DMS153 treated with DMSO at 0.1 percent for 48 hours (cell line): Measurements from ENCODE around the gene PITX3.
"Not testable (repeated sequence)": the region's sequence is repeated elsewhere in the genome, so short reads cannot be mapped to it uniquely, and the experiment has no call there.

Experiments used
- DNase-seq: peaks from one replicate; lab custom pipeline; 2025; ENCODE audit not compliant: unreplicated experiment; lab: John Stamatoyannopoulos, UW

The PITX3 gene

GRCh38 chr10:102261196-102261595 lies 19.9 kb upstream of the PITX3 start:
- DNase-seq = no peak

- DNase-seq = no peak
These were observed 14.1 kb upstream of the PITX3 start for GRCh38 chr10:102255404-102255803.

- DNase-seq = no peak
These were observed 13.1 kb upstream of the PITX3 start for GRCh38 chr10:102254426-102254825.

GRCh38 chr10:102252508-102252907 lies 11.2 kb upstream of the PITX3 start:
- DNase-seq = not testable (repeated sequence)

GRCh38 chr10:102247734-102248133 lies 6.4 kb upstream of the PITX3 start:
- no peak for DNase-seq

- DNase-seq = no peak
These were observed 4.9 kb upstream of the PITX3 start for GRCh38 chr10:102246261-102246660.

GRCh38 chr10:102245932-102246251 lies 4.6 kb upstream of the PITX3 start:
- no peak for DNase-seq

- peak; percentile 99 for DNase-seq
These were observed 4.0 kb upstream of the PITX3 start, which contains the start of gene GBF1 for GRCh38 chr10:102245082-102245931. Gene GBF1, plus strand, starts transcription at chr10:102245532. Its CDS starts 13,407 bp downstream, at chr10:102258939.

GRCh38 chr10:102243309-102243708 lies 2.0 kb upstream of the PITX3 start:
- DNase-seq = no peak

GRCh38 chr10:102242118-102242485 lies 790 bp upstream of the PITX3 start:
- DNase-seq = no peak

- no peak for DNase-seq
These were observed 274 bp downstream of the PITX3 start for GRCh38 chr10:102241032-102241443.

- no peak for DNase-seq
These were observed 763 bp downstream of the PITX3 start for GRCh38 chr10:102240467-102241031.

- DNase-seq = no peak
These were observed 3.5 kb downstream of the PITX3 start for GRCh38 chr10:102237711-102238252.

GRCh38 chr10:102236006-102236405 lies 5.3 kb downstream of the PITX3 start:
- no peak for DNase-seq

- DNase-seq = no peak
These were observed 5.8 kb downstream of the PITX3 start for GRCh38 chr10:102235598-102235920.

GRCh38 chr10:102234888-102235597 lies 6.3 kb downstream of the PITX3 start:
- no peak for DNase-seq

GRCh38 chr10:102233997-102234396 lies 7.3 kb downstream of the PITX3 start:
- no peak for DNase-seq

- peak; percentile 11 for DNase-seq
These were observed 9.7 kb downstream of the PITX3 start for GRCh38 chr10:102231357-102232318.

- peak; percentile 16 for DNase-seq
These were observed 10.4 kb downstream of the PITX3 start for GRCh38 chr10:102230861-102231356.

- peak; percentile 26 for DNase-seq
These were observed 10.9 kb downstream of the PITX3 start for GRCh38 chr10:102230264-102230860.
